Karpas-422 (cell line): ENCODE data around the gene SAMD13. TPM values are rescaled to one million over a fixed set of nuclear protein-coding genes. Genes with fewer than 3 reads are reported as not detected.

Source experiments
- DNase-seq: peaks from one replicate; pipeline ENCODE4 v3.0.0-alpha.2; 2015
- H2AFZ ChIP-seq: fragments of 200-600 bp; sonication (generic); 2 replicates; pipeline ENCODE4 v1.6.1; 2014; ENCODE audit warnings: antibody characterized with exemption, low read length, mixed read lengths
- H3K27ac ChIP-seq: fragments of 200-600 bp; sonication (generic); 2 replicates; pipeline ENCODE4 v1.5.1; 2014; ENCODE audit warnings: mild to moderate bottlenecking, low read length, moderate library complexity
- H3K27me3 ChIP-seq: fragments of 200-600 bp; sonication (generic); 2 replicates; pipeline ENCODE4 v1.6.1; 2014; ENCODE audit warnings: low read length, mixed read lengths
- H3K36me3 ChIP-seq: fragments of 200-600 bp; sonication (generic); 2 replicates; pipeline ENCODE4 v1.6.1; 2014; ENCODE audit warnings: low read length, mixed read lengths; ENCODE audit not compliant: insufficient read depth
- H3K4me1 ChIP-seq: fragments of 200-600 bp; sonication (generic); 2 replicates; pipeline ENCODE4 v1.6.1; 2014; ENCODE audit warnings: mild to moderate bottlenecking, low read length, mixed read lengths
- H3K4me2 ChIP-seq: fragments of 200-600 bp; sonication (generic); 2 replicates; pipeline ENCODE4 v1.6.1; 2014; ENCODE audit warnings: low read length, low read depth, mild to moderate bottlenecking; ENCODE audit not compliant: poor library complexity, severe bottlenecking
- H3K4me3 ChIP-seq: fragments of 200-600 bp; sonication (generic); 2 replicates; pipeline ENCODE4 v1.5.1; 2014; ENCODE audit warnings: mild to moderate bottlenecking, antibody characterized with exemption, low read length, mixed read lengths
- H3K79me2 ChIP-seq: fragments of 200-600 bp; sonication (generic); 2 replicates; pipeline ENCODE4 v1.6.1; 2014; ENCODE audit warnings: mild to moderate bottlenecking, low read length, mixed read lengths
- H3K9ac ChIP-seq: fragments of 200-600 bp; sonication (generic); 2 replicates; pipeline ENCODE4 v1.6.0; 2014; ENCODE audit warnings: low read length
- H3K9me2 ChIP-seq: fragments of 200-600 bp; sonication (generic), shearing (Covaris generic); replicated peaks from 2 replicates; pipeline ENCODE4 v1.6.0; 2014; ENCODE audit warnings: mild to moderate bottlenecking, low read length, moderate library complexity; ENCODE audit not compliant: insufficient read depth
- H3K9me3 ChIP-seq: fragments of 300-700, 200-600 bp; sonication (generic); 2 replicates; pipeline ENCODE4 v1.6.1; 2014; ENCODE audit warnings: low read length, mixed read lengths
- H4K20me1 ChIP-seq: fragments of 200-600 bp; sonication (generic); 2 replicates; pipeline ENCODE4 v1.6.1; 2014; ENCODE audit warnings: mild to moderate bottlenecking, antibody characterized with exemption, low read length, low read depth; ENCODE audit not compliant: insufficient read depth
- small RNA-seq: library from RNA; depleted of rRNA; stranded (forward); fragments of <200 nt; gene quantifications from one replicate; pipeline ENCODE3, GENCODE V24; 2014
- total RNA-seq: library from RNA; depleted of rRNA; stranded (reverse); fragments of >200 nt; shearing (Covaris generic); gene quantifications from 2 replicates; pipeline ENCODE4 v1.2.3, GENCODE V29; 2014; ENCODE audit warnings: low replicate concordance; rRNA removed

The SAMD13 gene
- total RNA-seq, 1 experiment from 2014 or later, result 3.1 TPM

- Histone ChIP-seq H3K36me3 (no peaks in the 10 kb centered on the region), H3K9me2 (no peaks in the 10 kb centered on the region), H3K4me2 (no peak overlapping the region), H3K9ac (no peak overlapping the region), H2AFZ (no peak overlapping the region), H3K27me3 (no peaks in the 10 kb centered on the region), H3K9me3 (no peaks in the 10 kb centered on the region), H4K20me1 (no peaks in the 10 kb centered on the region), H3K4me1 (no peaks in the 10 kb centered on the region), H3K4me3 (no peak overlapping the region), H3K79me2 (no peaks in the 10 kb centered on the region), H3K27ac (no peak overlapping the region)
- no peak for DNase-seq
Observed at GRCh38 chr1:84385347-84385746, 83.8 kb downstream of the SAMD13 start.

GRCh38 chr1:84386716-84387479 is 85.4 kb downstream of the SAMD13 start:
- Histone ChIP-seq H2AFZ (no peak overlapping the region), H3K9ac (no peak overlapping the region), H3K27me3 (no peaks in the 10 kb centered on the region), H3K79me2 (no peaks in the 10 kb centered on the region), H3K36me3 (no peaks in the 10 kb centered on the region), H3K27ac (no peak overlapping the region), H3K9me3 (no peaks in the 10 kb centered on the region), H3K4me3 (no peak overlapping the region), H3K4me1 (no peaks in the 10 kb centered on the region), H3K9me2 (no peaks in the 10 kb centered on the region), H4K20me1 (no peaks in the 10 kb centered on the region), H3K4me2 (no peak overlapping the region)
- no peak for DNase-seq

- no peak overlapping the region for H3K4me3 ChIP-seq
- H3K27ac ChIP-seq, result no peak overlapping the region
- no peaks in the 10 kb centered on the region for H3K27me3 ChIP-seq
- no peaks in the 10 kb centered on the region for H3K79me2 ChIP-seq
- H2AFZ ChIP-seq, result no peak overlapping the region
- no peaks in the 10 kb centered on the region for H3K4me1 ChIP-seq
- DNase-seq, result peak; percentile 59
- no peak overlapping the region for H3K4me2 ChIP-seq
- no peaks in the 10 kb centered on the region for H3K36me3 ChIP-seq
- H3K9me2 ChIP-seq, result no peaks in the 10 kb centered on the region
- no peaks in the 10 kb centered on the region for H3K9me3 ChIP-seq
- H4K20me1 ChIP-seq, result no peaks in the 10 kb centered on the region
- H3K9ac ChIP-seq, result no peak overlapping the region
Observed at GRCh38 chr1:84387480-84388163, 86.1 kb downstream of the SAMD13 start.

- DNase-seq, result no peak
- Histone ChIP-seq H3K4me2 (no peak overlapping the region), H3K79me2 (no peaks in the 10 kb centered on the region), H3K4me1 (no peaks in the 10 kb centered on the region), H3K27ac (no peak overlapping the region), H3K4me3 (no peak overlapping the region), H3K27me3 (no peaks in the 10 kb centered on the region), H2AFZ (no peak overlapping the region), H3K36me3 (no peaks in the 10 kb centered on the region), H3K9me2 (no peaks in the 10 kb centered on the region), H3K9me3 (no peaks in the 10 kb centered on the region), H3K9ac (no peak overlapping the region), H4K20me1 (no peaks in the 10 kb centered on the region)
Observed at GRCh38 chr1:84390226-84390625, 88.7 kb downstream of the SAMD13 start.

- no peak within 1 kb of the TSS for H3K9ac ChIP-seq
- no peaks in the 10 kb centered on the region for H3K27me3 ChIP-seq
- H3K4me2 ChIP-seq, result no peak within 1 kb of the TSS
- no peaks in the 10 kb centered on the region for H3K9me2 ChIP-seq
- no peak for DNase-seq
- H3K4me3 ChIP-seq, result no peak within 1 kb of the TSS
- H4K20me1 ChIP-seq, result no peaks in the 10 kb centered on the region
- no peaks in the 10 kb centered on the region for H3K36me3 ChIP-seq
- no peak within 1 kb of the TSS for H3K27ac ChIP-seq
- no peaks in the 10 kb centered on the region for H3K79me2 ChIP-seq
- no peaks in the 10 kb centered on the region for H3K4me1 ChIP-seq
- H3K9me3 ChIP-seq, result no peaks in the 10 kb centered on the region
- no peak within 1 kb of the TSS for H2AFZ ChIP-seq
Observed at GRCh38 chr1:84398175-84399155, 97.0 kb downstream of the SAMD13 start, which contains the start of gene DNASE2B. DNASE2B (plus strand) TSS chr1:84398484; CDS start chr1:84398565, 81 bp downstream.

Small RNA genes lying within 50 kb of the gene (small RNA-seq; reads per million reads assigned to genes)
- not detected for gene RF00410

Other genes with a start within 250 kb of the SAMD13 start
- gene PRKACB, start 157.4 kb upstream of the SAMD13 start, total RNA-seq, result 23.1 and 68.1 TPM in 2 replicates
- gene DNASE2B, start 96.8 kb downstream of the SAMD13 start, total RNA-seq, result not detected in 2 replicates
- gene RPF1, start 177.6 kb downstream of the SAMD13 start, total RNA-seq, result 60.9 and 70.8 TPM in 2 replicates
- gene SPATA1, start 204.7 kb downstream of the SAMD13 start, total RNA-seq, result 3.6 TPM in 1 of 2 replicates, not detected in the other
- 16.1 and 79.1 TPM in 2 replicates for gene GNG5, start 204.9 kb downstream of the SAMD13 start, total RNA-seq